DOHH2 (cell line): ENCODE measurements around the gene PSME1.

Source experiments
- H3F3A ChIP-seq: fragments of 200-600 bp; sonication (generic), shearing (Covaris generic); 2 replicates; pipeline ENCODE4 v1.6.0; 2016; ENCODE audit warnings: antibody characterized with exemption, mild to moderate bottlenecking; ENCODE audit not compliant: control insufficient read depth, insufficient read depth
- H3K27ac ChIP-seq: fragments of 200-600 bp; sonication (generic); 2 replicates; pipeline ENCODE4 v1.5.1; 2014; ENCODE audit warnings: low read depth, mild to moderate bottlenecking, low read length, moderate library complexity
- H3K27me3 ChIP-seq: fragments of 200-600 bp; sonication (generic); 2 replicates; pipeline ENCODE4 v1.6.1; 2014; ENCODE audit warnings: mild to moderate bottlenecking, low read length, mixed read lengths; ENCODE audit not compliant: control insufficient read depth
- H3K36me3 ChIP-seq: fragments of 200-600 bp; sonication (generic); 2 replicates; pipeline ENCODE4 v1.6.1; 2014; ENCODE audit warnings: mild to moderate bottlenecking, low read length, moderate library complexity, mixed read lengths; ENCODE audit not compliant: control insufficient read depth
- H3K4me1 ChIP-seq: fragments of 200-600 bp; sonication (generic); 2 replicates; pipeline ENCODE4 v1.6.1; 2014; ENCODE audit warnings: mild to moderate bottlenecking, low read length, mixed read lengths; ENCODE audit not compliant: control insufficient read depth
- H3K4me2 ChIP-seq: fragments of 200-600 bp; sonication (generic); 2 replicates; pipeline ENCODE4 v1.6.0; 2014; ENCODE audit warnings: mild to moderate bottlenecking, low read length, moderate library complexity
- H3K4me3 ChIP-seq: fragments of 200-600 bp; sonication (generic); 2 replicates; pipeline ENCODE4 v1.5.1; 2014; ENCODE audit warnings: mild to moderate bottlenecking, low read length, mixed read lengths
- H3K79me2 ChIP-seq: fragments of 200-600 bp; sonication (generic); 2 replicates; pipeline ENCODE4 v1.6.1; 2014; ENCODE audit warnings: mild to moderate bottlenecking, low read length, mixed read lengths; ENCODE audit not compliant: control insufficient read depth
- H3K9me2 ChIP-seq: fragments of 200-600 bp; sonication (generic); replicated peaks from 2 replicates; pipeline ENCODE4 v1.6.1; 2014; ENCODE audit warnings: mild to moderate bottlenecking, low read length, mixed read lengths; ENCODE audit not compliant: control insufficient read depth
- H3K9me3 ChIP-seq: fragments of 200-600 bp; sonication (generic); 2 replicates; pipeline ENCODE4 v1.6.1; 2014; ENCODE audit warnings: antibody characterized with exemption, low read length, mixed read lengths; ENCODE audit not compliant: control insufficient read depth, insufficient read depth
- H4K20me1 ChIP-seq: fragments of 200-600 bp; sonication (generic); 2 replicates; pipeline ENCODE4 v1.6.0; 2014; ENCODE audit warnings: low read depth, mild to moderate bottlenecking, antibody characterized with exemption, low read length, moderate library complexity; ENCODE audit not compliant: control insufficient read depth, insufficient read depth
- EZH2phosphoT487 ChIP-seq: fragments of 200-600 bp; sonication (generic); IDR thresholded peaks from 2 replicates; pipeline ENCODE4 v1.6.1; 2017; ENCODE audit warnings: borderline replicate concordance, mild to moderate bottlenecking, antibody characterized with exemption, low read length, moderate library complexity, mixed read lengths
- TF ChIP-seq, protein P1 (sequence below): fragments of 200-600 bp; sonication (generic); IDR thresholded peaks from one replicate; pipeline ENCODE4 v1.5.1; 2014; ENCODE audit warnings: antibody characterized with exemption, mild to moderate bottlenecking, low read depth, low read length; ENCODE audit not compliant: poor library complexity, severe bottlenecking

The PSME1 gene

DNA sequence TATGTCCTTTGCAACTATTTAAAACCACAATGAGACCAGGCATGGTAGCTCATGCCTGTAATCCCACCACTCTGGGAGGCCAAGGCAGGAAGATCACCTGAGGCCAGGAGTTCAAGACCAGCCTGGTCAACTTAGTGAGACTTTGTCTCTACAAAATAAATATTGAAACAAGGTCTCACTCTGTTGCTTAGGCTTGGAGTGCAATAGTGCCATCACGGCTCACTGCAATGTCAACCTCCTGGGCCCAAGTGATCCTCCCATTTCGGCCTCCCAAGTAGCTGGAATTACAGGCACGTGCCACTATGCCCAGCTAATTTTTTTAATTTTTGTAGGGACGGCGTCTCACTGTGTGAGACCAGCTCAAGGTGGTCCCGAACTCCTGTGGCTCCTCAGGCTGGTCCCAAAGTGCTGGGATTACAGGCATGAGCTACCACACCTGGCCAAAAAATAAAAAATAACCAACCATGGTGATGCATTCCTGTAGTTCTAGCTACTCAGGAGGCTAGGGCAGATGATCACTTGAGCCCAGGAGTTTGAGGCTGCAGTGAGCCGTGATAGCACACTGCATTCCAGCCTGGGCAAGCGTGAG, 6.5 kb upstream of the PSME1 start:
- H3K9me3 ChIP-seq, result no peaks in the 10 kb centered on the region
- peaks cover 15% of the 10 kb centered on the region for H3K4me1 ChIP-seq
- H3K27me3 ChIP-seq, result no peaks in the 10 kb centered on the region
- H3K79me2 ChIP-seq, result no peaks in the 10 kb centered on the region
- no peak overlapping the region for H3K4me3 ChIP-seq
- no peak for TF ChIP-seq EZH2phosphoT487
- TF ChIP-seq, protein P1, sequence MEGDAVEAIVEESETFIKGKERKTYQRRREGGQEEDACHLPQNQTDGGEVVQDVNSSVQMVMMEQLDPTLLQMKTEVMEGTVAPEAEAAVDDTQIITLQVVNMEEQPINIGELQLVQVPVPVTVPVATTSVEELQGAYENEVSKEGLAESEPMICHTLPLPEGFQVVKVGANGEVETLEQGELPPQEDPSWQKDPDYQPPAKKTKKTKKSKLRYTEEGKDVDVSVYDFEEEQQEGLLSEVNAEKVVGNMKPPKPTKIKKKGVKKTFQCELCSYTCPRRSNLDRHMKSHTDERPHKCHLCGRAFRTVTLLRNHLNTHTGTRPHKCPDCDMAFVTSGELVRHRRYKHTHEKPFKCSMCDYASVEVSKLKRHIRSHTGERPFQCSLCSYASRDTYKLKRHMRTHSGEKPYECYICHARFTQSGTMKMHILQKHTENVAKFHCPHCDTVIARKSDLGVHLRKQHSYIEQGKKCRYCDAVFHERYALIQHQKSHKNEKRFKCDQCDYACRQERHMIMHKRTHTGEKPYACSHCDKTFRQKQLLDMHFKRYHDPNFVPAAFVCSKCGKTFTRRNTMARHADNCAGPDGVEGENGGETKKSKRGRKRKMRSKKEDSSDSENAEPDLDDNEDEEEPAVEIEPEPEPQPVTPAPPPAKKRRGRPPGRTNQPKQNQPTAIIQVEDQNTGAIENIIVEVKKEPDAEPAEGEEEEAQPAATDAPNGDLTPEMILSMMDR, result no peak
- H4K20me1 ChIP-seq, result no peaks in the 10 kb centered on the region
- no peak overlapping the region for H3K27ac ChIP-seq
- H3K9me2 ChIP-seq, result no peaks in the 10 kb centered on the region
- H3K36me3 ChIP-seq, result no peaks in the 10 kb centered on the region
- peaks cover 11% of the 10 kb centered on the region for H3F3A ChIP-seq
- no peak overlapping the region for H3K4me2 ChIP-seq

DNA sequence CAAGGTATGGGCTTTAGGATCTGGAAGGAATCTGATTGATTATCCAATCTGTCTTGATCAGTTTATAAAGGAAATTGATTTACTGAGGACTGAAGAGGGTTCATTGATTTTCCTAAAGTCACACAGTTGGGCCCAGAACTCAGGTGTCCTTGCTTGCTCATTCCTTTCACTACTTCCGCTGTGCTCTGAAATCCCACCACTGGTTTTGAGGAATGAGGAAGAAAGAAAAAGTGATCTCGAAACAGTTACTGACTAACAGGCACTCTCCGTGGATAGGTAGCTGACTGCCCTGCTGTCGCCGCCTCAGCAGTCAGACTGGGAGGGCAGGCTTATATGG, 5.6 kb upstream of the PSME1 start, which contains the start of gene FITM1:
FITM1 (plus strand) TSS at position 280 of the 337 bp plus-strand sequence. CDS start 905 bp downstream, outside the sequence.
- Histone ChIP-seq H3K27me3 (no peaks in the 10 kb centered on the region), H3K27ac (no peak within 1 kb of the TSS), H3K9me3 (no peaks in the 10 kb centered on the region), H3K36me3 (no peaks in the 10 kb centered on the region), H3K9me2 (no peaks in the 10 kb centered on the region), H3K79me2 (no peaks in the 10 kb centered on the region), H3K4me3 (no peak within 1 kb of the TSS), H4K20me1 (no peaks in the 10 kb centered on the region), H3K4me2 (no peak within 1 kb of the TSS), H3K4me1 (peaks cover 20% of the 10 kb centered on the region), H3F3A (peaks cover 11% of the 10 kb centered on the region)
- TF ChIP-seq, protein P1, result no peak
- no peak for TF ChIP-seq EZH2phosphoT487

DNA sequence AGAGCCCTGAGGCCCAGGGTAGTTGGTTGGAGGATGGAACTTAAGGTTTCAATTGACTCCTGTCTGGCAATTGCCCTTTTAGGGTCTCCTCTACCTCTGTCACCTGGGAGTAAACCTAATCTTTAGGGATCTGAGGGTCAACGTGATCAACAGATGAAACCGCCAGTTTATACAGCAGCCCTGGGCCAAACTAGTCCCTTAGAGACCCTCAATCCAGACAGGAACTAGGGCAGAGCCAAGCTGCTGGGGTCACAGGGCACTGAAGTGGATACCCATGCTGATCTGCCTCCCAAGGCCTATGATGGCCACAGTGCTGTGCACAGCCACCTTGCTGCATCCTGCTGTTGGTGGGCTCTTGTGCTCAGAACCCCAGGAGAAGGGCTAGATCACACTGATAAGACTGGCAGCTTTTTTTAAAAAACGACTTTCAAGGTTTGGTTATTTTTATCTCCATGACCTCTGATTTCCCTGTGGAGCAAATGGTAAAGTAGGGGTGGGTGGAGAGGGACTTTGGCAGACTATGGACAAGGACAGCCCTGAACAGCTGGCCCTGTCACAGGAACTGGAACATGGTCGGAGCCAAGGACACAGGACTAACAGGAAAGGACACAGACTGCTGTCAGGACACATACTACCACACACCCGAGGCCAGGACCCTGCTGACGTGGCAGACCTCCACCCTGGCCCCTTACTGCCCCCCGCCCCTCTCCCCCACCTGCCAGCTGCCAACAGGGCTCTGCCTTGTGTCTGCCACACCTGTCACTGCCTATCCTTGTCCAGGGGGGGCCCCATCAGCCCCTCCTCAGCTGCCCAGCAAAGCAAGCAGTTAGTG, 5.1 kb upstream of the PSME1 start:
- no peaks in the 10 kb centered on the region for H3K9me3 ChIP-seq
- H3K79me2 ChIP-seq, result no peaks in the 10 kb centered on the region
- H4K20me1 ChIP-seq, result no peaks in the 10 kb centered on the region
- H3K4me3 ChIP-seq, result no peak overlapping the region
- no peaks in the 10 kb centered on the region for H3K36me3 ChIP-seq
- peaks cover 24% of the 10 kb centered on the region for H3K4me1 ChIP-seq
- no peak overlapping the region for H3K27ac ChIP-seq
- peaks cover 11% of the 10 kb centered on the region for H3F3A ChIP-seq
- TF ChIP-seq, protein P1, result no peak
- no peak for TF ChIP-seq EZH2phosphoT487
- no peaks in the 10 kb centered on the region for H3K9me2 ChIP-seq
- no peaks in the 10 kb centered on the region for H3K27me3 ChIP-seq
- H3K4me2 ChIP-seq, result no peak overlapping the region
